CD4-positive, alpha-beta T cell treated with Interleukin-17A for 4 hours (primary cell): ENCODE results near the gene INPP4A.

Source experiments
- DNase-seq: peaks from one replicate; pipeline ENCODE4 v3.0.0-alpha.2; 2020; ENCODE audit warnings: mixed read lengths

Gene INPP4A

DNA sequence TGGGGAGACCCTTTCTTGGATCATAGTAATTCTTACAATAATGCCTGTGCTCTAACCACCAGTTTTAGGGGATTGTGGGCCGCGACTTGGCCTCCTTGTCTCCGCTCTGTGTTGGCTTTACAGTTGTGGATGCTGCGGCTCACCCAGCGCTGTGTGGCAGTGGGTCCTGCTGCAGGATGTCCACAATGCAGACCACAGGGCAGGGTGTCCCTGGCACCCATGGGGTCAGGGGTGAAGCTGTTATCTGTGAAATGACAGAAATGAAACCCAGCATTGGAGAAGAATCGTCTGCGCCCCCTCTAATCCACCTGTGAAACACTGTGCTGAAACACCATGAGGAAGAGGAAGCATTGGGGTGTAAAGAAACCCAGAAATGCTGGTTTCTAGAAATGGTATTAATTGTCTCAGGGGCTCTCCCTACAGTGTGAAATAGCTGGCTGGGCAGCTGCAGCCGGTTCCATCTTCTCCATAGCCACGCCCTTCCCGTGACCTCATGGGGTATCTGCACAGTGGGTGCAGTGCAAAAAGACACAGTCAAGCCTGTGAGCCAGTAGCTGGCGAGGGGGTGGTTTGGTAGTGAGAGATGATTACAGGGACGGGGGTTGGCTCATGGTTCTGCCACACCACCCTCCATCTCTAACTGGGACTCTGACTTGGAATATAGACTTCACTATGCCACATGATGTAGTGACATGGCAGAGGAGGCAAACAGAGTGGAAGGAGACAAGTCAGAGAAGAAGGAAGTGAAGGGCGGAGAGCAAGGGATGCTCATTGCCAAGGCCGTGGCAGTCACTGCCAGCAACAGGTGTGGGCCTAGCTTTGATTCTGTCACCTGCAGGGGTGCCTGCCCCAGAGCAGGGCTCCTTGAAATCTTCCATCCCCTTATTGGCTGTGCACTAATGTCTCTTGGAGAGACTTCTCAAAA is 16.2 kb downstream of the INPP4A start:
- peak; percentile 62 for DNase-seq

DNA sequence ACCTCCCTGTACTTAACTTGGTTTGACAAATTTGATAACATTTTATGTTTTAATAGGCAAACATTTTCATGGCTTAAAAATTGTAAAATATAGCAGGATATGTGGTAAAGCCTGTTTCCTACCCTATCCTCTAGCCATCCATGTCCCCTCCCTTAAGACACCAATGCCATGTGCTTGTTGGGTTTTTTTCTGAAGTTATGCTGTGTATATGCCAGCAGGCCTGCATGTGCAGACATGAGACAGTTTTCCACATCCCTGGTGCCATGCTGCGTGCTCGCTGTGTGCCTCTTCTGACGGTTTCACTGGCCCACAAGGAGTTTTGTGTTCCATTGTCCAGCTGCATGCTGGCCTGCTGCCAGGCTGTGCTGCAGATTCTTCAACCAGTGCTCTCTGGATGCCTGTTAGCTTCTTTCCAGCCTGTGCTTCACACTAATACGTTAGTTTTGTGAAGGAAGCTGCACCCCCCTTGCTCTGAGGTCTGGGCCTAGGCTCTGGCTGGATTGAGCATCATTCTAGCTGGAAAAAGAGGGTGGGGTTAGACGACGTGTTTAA is 16.9 kb downstream of the INPP4A start:
- no peak for DNase-seq

DNA sequence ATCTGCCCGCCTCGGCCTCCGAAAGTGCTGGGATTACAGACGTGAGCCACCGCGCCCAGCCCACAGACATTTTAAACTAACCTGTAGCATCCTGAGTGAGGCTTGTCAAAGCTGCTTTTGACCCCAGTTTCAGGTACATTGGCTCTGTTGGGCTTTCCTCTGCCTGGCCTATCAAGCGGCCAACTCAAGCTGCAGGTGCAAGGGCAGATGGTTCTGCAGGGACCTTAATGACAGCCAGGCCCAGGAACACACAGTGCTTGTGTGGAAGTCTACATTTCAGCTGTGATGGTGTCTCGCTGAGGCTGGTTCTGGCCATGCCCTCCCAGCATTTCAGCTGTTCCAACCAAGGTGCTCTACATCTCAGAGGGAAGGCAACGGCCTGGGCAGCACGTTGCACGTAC is 18.4 kb downstream of the INPP4A start:
- no peak for DNase-seq

DNA sequence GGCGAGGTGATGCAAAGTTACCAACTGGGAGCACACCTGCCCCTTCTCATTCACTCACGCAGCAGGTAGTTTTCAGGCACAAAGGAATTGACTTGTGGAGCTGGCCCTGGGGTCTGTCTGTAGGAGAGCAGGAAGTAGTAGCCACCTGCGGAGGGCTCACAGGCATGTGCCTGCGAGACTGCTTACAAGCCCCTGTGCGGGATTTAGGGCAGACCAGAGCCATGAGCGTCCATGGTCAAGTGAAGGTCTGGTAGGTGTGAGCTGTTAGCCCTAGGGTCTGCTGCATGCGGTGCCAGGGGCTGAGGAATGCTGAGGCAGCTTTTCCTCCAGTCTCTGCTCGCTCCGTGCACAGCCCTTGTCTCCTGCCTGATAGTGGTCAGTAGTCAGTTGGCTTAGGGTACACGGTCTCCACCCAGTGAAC is 18.9 kb downstream of the INPP4A start:
- no peak for DNase-seq

DNA sequence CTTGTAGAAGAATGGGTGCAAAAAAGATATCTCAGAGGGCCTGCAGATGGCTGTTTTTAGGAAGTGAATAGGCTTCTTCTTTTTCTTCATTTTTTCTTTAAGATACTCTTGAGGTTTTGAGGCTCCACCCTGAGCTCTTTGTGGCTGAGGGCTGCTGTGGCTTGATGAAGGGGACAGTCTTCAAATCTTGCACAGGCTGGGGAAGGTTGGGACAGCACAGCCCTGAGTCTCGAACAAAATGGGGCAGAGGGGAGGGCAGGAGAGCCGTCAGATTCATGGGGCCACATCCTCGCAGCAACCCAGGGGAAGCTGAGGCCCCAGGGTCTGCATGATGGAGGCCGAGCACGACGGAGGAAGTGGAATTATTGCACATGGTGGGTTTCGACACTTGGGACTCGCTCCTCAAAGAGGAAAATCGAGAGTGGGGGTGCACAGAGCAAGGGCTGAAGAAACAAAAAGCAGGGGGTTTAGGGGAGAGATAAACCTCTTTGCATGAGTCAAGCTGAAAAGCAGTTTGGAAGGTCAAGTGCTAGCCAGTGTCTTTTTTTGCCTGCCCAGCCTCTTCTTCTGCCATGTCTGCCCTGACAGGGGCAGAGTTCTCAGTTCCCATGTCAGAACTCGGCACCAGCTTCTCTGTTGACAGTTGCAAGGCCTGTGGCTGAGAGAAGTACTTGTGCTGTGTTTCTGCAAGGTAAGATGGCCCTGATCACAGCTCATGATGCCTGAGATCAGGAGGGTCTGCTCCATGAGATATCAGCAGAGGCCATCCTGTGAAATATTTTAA is 19.5 kb downstream of the INPP4A start:
- peak; percentile 64 for DNase-seq

DNA sequence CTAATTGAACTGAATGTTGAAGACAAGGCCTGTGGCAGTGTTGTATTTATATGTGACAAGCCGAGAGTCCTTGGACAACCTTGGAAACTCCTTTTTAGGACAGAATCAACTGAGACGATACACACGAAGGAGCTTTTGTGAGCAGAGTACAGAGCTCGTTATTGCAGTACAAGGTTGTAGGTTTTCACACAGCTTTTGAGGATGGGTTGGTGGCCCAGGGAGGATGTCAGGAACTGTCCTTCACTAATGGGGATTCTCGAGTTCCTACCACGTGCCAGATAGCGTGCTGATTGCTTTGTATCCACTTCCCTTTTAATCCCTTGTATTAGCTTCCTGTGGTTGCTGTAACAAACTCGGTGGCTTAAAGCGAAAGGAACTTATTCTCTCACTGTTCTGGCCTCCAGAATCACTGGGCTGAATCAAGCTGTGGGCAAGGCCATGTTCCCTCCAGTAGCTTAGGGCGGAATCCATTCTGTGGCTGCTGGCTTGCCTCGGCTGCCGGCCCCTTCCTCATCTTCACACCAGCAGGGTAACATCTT is 20.2 kb downstream of the INPP4A start:
- peak; percentile 47 for DNase-seq

DNA sequence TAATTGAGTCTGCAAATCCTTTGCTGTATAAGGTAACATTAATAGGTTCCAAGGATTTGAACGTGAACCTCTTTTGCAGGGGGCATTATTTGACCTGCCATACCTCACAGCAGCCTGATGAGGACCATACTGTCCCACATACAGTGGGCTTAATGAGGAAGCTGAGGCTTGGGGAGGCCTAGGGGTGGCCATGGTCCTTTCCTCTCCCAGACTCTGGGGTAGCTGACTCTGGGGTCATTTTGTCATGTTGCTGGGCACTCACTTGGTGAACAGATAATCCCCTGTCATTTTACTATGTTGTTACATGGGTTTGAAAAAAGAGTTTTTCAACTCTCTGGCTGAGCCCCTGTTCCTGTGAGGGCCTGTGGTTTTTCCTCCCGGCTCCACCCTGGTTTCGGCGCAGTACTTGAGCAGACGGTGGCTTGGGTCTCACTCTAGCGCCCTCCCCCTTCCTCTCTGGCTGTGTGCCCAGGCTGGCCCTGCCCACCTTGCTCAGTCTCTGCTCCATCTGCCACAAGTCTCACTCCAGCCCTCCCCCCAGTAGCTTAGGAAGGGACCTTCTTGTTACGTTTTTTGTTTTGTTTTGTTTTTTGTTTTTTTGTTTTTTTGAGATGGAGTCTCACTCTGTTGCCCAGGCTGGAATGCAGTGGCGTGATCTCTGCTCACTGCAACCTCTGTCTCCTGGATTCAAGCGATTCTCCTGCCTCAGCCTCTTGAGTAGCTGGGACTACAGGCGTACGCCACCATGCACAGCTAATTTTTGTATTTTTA is 21.0 kb downstream of the INPP4A start:
- peak; percentile 94 for DNase-seq

DNA sequence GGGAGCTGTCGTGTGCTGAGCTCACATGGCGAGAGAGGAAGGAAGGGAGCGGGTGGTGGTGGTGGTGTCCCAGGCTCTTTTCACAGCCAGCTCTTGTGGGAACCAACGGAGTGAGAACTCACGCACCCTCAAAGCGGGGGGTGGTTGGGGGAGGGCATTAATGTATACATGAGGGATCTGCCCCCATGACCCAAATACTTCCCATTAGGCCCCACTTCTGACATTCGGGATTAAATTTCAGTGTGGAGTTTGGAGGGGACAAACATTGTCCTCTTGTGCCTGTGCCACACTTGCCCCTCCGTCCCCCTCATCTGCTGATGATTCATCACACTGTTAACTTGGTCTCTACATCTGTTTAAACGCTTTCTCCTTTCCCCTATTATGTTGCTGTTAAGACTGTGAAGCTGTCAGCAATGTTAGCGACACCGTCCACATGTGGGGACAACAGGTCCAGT is 22.5 kb downstream of the INPP4A start:
- peak; percentile 48 for DNase-seq

DNA sequence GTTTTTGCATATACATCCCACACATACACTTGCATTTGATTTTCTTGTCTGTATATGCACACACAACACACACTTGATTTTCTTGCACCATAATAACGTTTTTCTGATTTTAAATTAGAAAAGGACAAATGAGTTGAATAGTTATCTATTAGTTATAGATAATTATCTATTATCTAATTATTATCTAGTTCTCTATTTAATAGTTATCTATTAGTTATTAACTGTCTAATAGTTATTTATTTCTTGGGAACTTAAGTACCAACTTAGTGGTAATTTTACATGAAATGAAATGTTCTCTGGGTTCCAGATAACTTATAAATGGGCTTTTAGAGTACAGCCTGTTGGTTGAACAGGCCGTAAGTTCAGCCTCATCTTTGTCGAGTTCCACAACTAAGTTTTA is 23.0 kb downstream of the INPP4A start:
- no peak for DNase-seq

DNA sequence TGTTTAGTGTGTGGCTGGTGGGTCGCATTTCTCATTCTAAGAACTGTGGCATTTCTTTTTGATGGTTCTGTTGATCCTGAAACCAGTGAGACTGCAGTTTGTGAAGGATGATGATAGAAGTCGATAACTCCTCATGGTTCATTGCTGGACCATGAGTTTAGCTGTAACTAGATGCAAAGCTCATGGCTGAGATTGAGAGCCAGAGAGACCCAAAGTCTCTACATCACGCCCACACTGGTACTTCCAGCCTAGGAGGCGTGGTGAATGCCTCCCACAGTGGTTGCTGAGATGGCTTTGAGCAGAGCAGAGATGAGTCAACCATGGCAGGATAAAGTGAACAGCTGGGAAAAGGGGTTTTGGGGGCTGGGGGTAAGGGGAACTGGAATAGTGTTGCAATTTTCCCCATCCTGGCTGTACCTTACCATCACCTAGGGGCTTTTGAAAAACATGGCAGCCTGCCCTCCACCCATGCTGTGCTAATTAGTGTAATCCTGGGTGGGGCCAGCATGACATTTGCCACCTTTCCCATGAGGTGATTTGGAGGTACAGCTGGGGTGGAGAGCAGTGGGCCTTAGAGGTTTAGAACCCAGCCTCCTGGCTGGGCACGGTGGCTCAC is 24.1 kb downstream of the INPP4A start:
- peak; percentile 62 for DNase-seq

DNA sequence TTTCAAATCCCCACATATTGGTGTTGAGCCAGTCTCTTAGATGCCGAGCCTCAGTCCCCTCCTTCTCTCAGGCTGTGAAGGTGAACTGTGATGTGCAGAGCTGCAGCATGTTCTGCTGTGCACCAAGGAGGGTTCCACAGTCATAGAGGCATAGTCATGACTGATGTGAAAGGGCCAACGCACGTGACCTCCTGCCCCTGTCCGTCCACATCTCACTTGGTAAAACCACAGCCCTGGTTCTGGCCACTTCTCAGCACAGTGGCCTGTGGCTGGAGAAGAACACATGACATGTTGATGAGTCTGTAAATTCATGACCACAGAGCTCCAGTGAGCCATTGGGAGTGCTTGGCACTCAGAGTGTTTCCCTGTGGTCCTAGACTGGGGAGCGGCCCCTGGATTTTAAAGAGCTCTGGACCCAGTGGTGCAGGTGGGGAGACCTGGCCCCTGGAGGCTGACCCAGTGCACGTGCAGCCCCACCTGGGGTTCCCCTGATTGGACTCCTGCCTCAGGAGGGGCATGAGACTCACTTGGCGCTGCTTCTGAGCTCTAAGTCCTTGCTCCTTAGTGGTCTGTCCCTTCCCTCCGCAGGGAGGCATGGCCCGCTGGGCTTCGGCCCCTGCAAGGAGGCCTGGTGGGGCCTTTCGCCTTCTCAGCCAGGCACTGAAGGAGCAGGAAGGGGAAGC is 25.3 kb downstream of the INPP4A start:
- no peak for DNase-seq

DNA sequence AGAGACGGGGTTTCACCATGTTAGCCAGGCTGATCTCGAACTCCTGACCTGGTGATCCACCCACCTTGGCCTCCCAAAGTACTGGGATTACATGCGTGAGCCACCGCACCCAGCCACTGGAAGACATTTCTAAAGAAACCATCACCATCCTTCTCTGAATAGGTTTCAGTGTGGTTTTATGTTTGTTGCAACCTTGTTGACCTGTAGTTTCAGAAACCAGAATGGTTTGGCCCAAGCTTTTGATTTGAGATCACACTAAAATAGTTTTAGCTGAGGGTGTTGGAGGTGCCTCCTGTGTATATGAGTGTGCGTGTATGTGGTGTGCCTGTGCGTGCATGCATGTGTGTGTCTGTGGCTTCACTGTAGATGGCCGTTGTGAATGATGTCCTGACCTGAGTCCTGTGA is 26.2 kb downstream of the INPP4A start:
- DNase-seq = no peak

DNA sequence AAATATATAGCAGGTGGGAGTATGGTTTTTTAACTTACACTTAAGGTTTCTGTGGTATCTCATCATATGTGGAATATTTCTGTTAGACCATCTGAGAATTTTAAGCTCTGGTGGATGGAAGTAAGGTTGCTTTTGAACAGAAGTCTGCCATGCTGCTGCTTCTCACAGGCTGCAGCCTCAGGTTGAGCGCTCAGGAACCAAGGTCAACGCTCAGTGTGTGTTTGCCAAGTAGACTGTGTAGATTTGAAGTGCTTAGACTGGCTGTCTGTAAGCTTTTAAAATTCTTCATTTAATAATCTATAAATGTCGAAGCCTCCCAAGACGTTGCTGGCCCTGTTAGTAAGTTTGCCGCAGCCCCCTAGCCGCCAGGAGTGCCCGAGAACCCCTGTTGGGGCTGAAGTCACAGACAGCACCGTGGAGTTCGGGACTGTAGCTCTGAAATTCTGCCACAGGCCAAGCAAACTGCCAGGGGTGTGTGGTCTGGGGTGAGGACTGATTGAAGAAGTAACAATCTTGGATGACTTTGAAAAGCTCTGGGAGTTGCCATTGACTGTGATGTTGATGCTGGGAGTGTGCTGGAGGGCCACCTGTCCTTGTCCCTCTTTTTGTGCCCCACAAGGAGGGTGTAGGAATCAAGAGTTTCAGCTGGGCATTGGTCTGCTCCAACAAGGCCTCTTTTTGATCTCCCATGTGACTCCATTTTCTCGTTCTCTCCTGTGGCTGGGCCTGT is 26.9 kb downstream of the INPP4A start:
- no peak for DNase-seq

DNA sequence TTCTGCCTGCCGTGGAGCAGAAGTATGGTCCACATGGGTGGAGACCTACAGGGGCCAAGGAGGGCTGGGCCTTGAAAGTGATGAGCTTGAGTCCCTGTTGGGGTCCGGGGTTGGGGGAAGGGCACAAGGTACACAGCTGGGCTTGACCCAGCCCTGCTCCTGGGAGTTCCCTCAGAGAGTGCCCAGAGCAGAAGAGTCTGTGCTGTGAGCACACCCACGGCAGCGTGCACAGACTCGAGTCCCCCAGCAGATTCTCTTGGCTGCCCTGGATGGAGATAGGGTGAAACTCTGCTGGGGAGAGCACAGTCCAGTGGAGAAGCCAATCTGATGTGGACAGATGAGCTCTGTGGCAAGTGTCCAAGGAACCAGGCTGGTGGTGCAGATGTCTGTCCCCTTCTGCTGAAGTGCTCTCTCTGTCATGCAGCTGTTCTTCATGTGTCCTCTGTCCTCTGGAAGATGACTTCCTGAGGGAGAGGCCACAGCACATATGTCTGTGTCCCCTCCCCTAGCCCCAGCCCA is 27.5 kb downstream of the INPP4A start:
- DNase-seq = no peak

DNA sequence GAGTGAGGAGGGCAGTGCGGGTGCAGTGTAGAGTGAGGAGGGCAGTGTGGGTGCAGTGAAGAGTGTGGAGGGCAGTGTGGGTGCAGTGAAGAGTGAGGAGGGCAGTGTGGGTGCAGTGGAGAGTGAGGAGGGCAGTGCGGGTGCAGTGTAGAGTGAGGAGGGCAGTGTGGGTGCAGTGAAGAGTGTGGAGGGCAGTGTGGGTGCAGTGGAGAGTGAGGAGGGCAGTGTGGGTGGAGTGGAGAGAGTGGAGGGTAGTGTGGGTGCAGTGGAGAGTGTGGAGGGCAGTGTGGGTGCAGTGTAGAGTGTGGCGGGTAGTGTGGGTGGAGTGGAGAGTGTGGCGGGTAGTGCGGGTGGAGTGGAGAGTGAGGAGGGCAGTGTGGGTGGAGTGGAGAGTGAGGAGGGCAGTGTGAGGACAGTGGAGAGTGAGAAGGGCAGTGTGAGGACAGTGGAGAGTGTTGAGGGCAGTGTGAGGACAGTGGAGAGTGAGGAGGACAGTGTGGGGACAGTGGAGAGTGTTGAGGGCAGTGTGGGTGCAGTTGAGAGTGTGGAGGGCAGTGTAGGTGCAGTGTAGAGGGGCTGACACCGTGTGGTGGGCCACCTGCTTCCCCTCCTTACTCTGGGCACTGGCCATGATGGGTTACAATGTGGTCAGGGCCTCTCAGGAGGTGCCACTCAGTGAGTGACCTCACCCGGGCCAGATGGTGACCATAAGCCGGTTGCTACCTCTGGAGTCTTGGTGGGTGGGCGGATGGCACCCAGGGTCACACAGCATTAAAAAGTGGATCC is 28.5 kb downstream of the INPP4A start:
- no peak for DNase-seq

DNA sequence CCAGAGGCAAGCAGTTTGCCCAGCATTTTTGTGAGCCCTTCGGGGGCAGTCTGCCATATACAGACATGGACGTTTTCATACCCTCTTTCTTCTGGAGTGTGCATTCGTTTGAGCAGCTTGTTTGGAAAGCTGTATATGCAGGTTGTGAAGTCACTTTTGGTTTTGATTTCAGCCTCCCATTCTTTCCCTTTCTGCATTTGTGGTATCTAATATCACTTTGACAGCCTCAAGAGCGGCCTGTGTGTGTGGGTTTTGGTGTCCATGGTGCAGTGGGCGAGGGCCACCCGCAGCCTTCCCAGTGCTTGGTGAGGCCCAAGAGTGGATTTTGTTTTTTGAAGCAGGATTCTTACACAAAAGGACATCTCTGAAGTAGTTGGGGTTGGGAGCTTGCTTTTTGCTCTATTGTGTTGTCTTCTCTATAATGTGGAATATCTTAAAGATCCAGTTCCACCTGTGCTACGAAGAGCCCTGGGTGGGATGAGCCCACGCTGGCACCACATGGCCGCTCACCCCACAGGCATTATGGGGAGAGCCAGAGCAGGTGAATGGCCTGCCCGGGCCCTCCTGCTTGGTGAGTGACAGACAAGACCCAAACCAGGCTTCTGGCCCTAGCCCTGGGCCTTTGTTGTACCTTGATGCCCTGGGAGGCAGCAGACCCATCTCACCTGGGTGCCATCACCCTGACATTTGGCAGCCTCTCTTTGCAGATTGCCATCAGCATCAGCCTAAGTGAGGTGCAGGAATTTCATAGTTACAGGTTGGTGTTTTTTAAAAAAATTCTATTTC is 29.5 kb downstream of the INPP4A start:
- DNase-seq = no peak

DNA sequence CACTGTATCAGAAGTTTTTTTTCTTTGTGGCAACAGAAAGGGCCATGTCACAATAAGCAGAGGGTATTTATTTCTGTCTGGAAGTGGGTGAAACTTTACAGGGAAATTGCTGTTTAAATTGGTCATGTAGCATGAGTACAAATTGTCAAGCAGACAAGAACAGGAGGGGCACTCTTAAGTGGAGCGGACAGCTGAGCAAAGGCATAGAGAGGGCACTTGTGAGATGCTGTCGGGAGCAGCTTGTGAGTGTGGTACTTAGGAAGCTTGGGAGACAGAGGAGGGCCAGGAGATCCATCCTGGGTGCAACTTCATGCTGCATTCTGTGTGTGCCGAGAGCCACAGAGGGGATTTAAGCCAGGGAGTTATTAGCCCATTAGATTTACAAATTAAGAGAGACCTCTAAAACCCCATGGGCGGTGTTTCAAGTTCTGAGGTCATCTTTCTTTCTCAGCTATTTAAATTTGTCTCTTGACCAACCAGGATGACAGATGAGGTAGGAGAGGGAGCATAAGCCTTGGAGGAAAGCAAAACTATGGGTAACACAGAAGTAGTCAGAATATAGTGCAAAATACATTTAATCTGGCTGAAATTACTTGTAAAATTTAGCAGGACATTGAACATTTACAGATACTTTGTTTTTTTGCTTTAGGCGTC is 30.4 kb downstream of the INPP4A start:
- DNase-seq = no peak

DNA sequence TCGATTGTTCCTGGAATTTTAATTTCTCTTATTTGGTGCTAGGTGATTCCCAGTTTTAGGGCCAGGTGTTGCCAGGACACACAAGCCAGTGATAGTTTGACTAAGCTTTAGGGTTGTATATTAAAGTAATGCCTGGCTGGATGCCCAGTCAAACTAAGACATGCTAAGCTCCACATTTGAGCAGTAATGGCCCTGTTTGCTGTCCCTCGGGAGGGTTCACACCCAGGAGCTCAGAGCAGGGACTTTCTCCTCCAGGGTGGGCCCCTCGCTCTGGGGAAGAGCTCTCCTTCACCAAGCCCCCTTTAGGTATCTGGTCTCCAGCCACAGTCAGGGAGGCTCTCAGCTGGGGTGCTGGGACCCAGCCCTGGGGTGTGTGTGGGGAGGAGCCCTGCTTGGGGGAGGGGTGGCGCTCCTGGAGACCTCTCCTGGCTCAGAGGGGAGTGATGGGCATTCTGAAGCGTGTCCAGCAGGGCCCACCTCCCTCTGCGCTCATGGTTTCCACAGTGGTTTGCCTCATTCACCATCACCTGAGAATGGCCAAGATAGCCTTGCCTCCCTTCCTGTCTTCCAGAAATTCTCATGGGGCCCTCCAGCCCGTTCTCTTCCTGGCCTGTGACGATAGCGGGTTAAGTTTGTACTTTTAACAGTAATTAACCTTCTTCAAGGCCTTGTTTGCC is 31.7 kb downstream of the INPP4A start:
- no peak for DNase-seq
